ENCODE results near the gene BCORL1. TPM values are rescaled to one million over a fixed set of nuclear protein-coding genes. Genes with fewer than 3 reads are reported as not detected.

BCORL1 gene
- total and polyA plus RNA-seq, 2 donors (not counting 3 experiments of a cell fraction or from before 2014, with no cell fraction given), result 1.8 to 13.1 TPM

- Histone ChIP-seq H3K4me3 (replicated peaks in 1 of 3; ENCODE audit: insufficient read depth in 1 of 3, low read depth in 1 of 3, low read length in 3 of 3) (no peak overlapping the region), H3K27ac (ENCODE audit: insufficient read depth, low read depth, low read length) (no peak overlapping the region), H3K9me1 (replicated peaks; ENCODE audit: control insufficient read depth, extremely low read depth, insufficient read depth, low read length) (no peaks in the 10 kb centered on the region), H3K36me3 (ENCODE audit: control insufficient read depth in 2 of 2, extremely low read depth in 1 of 2, insufficient read depth in 2 of 2, low read length in 2 of 2) (no peaks in the 10 kb centered on the region), H3K27me3 (ENCODE audit: control insufficient read depth in 2 of 2, insufficient read depth in 2 of 2, low read length in 2 of 2) (no peaks in the 10 kb centered on the region), H3K9me3 (replicated peaks; ENCODE audit: control insufficient read depth, insufficient read depth, low read length) (no peaks in the 10 kb centered on the region), H4K20me1 (replicated peaks; ENCODE audit: control insufficient read depth, extremely low read depth, insufficient read depth, low read length) (no peaks in the 10 kb centered on the region), H3K79me2 (ENCODE audit: control insufficient read depth, insufficient read depth, low read length) (no peaks in the 10 kb centered on the region), H3K4me1 (ENCODE audit: control insufficient read depth, extremely low read depth, insufficient read depth, low read length) (no peaks in the 10 kb centered on the region), H3K9ac (replicated peaks; ENCODE audit: extremely low read depth, insufficient read depth, low read length) (no peak overlapping the region), H3K4me2 (ENCODE audit: insufficient read depth, low read length) (no peak overlapping the region), H2AFZ (ENCODE audit: low read depth, low read length) (no peak overlapping the region)
- TF ChIP-seq FOS (IDR thresholded peaks at IDR 0.05; ENCODE audit: borderline replicate concordance, insufficient read depth, low read length) (no peak), JUN (IDR thresholded peaks at IDR 0.05; ENCODE audit: borderline replicate concordance, insufficient read depth, insufficient read length, low read depth) (no peak), POLR2A (IDR thresholded peaks at IDR 0.05; ENCODE audit: low read depth, low read length) (no peak), MYC (IDR thresholded peaks at IDR 0.05; ENCODE audit: low read depth, low read length) (no peak), EZH2 (IDR thresholded peaks at IDR 0.05; ENCODE audit: borderline replicate concordance, low read depth, low read length, severe bottlenecking) (no peak), POLR2AphosphoS5 (IDR thresholded peaks at IDR 0.05; ENCODE audit: insufficient read depth, low read depth, low read length) (no peak), MAX (IDR thresholded peaks at IDR 0.05; ENCODE audit: insufficient read depth, insufficient read length) (no peak), GATA2 (IDR thresholded peaks at IDR 0.05; ENCODE audit: insufficient read depth, insufficient read length, low read depth, low read length) (no peak)
- TF ChIP-seq, protein P1, sequence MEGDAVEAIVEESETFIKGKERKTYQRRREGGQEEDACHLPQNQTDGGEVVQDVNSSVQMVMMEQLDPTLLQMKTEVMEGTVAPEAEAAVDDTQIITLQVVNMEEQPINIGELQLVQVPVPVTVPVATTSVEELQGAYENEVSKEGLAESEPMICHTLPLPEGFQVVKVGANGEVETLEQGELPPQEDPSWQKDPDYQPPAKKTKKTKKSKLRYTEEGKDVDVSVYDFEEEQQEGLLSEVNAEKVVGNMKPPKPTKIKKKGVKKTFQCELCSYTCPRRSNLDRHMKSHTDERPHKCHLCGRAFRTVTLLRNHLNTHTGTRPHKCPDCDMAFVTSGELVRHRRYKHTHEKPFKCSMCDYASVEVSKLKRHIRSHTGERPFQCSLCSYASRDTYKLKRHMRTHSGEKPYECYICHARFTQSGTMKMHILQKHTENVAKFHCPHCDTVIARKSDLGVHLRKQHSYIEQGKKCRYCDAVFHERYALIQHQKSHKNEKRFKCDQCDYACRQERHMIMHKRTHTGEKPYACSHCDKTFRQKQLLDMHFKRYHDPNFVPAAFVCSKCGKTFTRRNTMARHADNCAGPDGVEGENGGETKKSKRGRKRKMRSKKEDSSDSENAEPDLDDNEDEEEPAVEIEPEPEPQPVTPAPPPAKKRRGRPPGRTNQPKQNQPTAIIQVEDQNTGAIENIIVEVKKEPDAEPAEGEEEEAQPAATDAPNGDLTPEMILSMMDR (IDR thresholded peaks at IDR 0.05; ENCODE audit: extremely low read depth in 1 of 2, insufficient read depth in 1 of 2, low read depth in 1 of 2, low read length in 2 of 2), result no peak
- dilution Hi-C loops (cut with MboI; ENCODE audit: extremely low pct_ligation_motif_present, low sequenced_read_pairs) (no loop called here), intact Hi-C loops (cut with micrococcal nuclease) (no loop called here)
- DNase-seq (ENCODE audit: low read depth, low spot score) (no peak), FAIRE-seq (no peak)
- ChIA-PET POLR2A (no interaction called here), CTCF (interaction anchor here (1.1 to 1.4 kb wide), 2 partner anchors 18 to 58 kb away, joined by 3 to 4 read pairs; no protein-coding TSS in a partner anchor)
- BruUV-seq (replicated peaks), result no TSS peak
Measured at GRCh38 chrX:130002541-130002940, 20.1 kb downstream of the BCORL1 start.

Data from endothelial cell of umbilical vein (primary cell).